Fibroblast of the aortic adventitia (primary cell): ENCODE data around the gene ALG2. TPM values are rescaled to one million over a fixed set of nuclear protein-coding genes. Genes with fewer than 3 reads are reported as not detected.

ENCODE experiments used
- DNase-seq: peaks from one replicate; pipeline ENCODE4 v3.0.0-alpha.2; 2010; ENCODE audit warnings: low read depth
- H3K4me3 ChIP-seq: 2 replicates; pipeline ENCODE4 v1.5.1; 2011; ENCODE audit warnings: low read depth, mild to moderate bottlenecking, control low read depth, low read length, moderate library complexity
- total RNA-seq: library from RNA; depleted of rRNA; stranded (reverse); fragments of >200 nt; gene quantifications from 2 replicates; pipeline ENCODE4 v1.2.3, GENCODE V29; 2012; ENCODE audit warnings: low replicate concordance
- TF ChIP-seq, protein P1 (sequence below): IDR thresholded peaks from 2 replicates; pipeline ENCODE4 v1.5.1; 2011; ENCODE audit warnings: mild to moderate bottlenecking, low read length, control low read depth, inconsistent platforms; ENCODE audit not compliant: insufficient read depth

ALG2 gene
- 44.3 and 59.3 TPM in 2 replicates for total RNA-seq

DNA sequence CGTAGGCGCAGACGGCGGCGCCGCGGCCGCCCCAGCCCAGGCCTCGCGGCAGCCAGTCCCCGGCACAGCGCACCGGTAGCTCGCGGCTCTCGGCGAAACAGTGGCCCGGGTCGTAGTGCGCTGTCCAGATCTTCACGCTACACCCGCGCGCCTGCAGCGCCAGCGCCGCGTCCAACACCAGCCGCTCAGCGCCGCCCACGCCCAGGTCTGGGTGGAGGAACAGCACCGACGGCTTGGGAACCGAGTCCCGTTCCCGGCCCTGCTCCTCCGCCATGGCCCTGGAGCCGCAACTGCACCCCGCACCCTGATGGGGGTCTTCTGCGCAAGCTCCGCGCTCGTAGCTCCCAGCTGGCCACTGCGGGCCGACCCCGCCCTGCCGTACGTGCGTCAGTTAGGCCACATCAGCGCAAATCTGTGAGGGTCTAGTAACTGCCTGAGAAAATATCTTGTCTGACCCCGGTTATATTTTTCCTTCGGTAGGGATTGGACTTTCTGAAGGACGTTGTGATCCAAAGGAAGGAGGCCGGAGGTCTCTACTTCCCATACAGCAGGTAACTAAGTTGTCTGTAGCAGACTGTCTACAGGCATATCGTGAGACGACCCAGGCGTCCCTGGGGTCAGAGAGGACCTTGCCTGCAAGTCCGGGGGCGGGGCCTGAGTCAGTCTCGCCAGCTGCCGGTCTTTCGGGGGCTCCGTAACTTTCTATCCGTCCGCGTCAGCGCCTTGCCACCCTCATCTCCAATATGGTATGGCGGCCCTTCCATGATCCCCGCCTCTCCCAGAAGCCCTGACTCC is at the start of gene ALG2, which contains the start of gene SEC61B:
Gene ALG2 (minus strand): TSS at position 322 of the 795 bp plus-strand sequence. CDS start 48 bp downstream, at position 274.
Gene SEC61B (plus strand): TSS at position 662 of the 795 bp plus-strand sequence. CDS start 82 bp downstream, at position 744.
- TF ChIP-seq, protein P1, sequence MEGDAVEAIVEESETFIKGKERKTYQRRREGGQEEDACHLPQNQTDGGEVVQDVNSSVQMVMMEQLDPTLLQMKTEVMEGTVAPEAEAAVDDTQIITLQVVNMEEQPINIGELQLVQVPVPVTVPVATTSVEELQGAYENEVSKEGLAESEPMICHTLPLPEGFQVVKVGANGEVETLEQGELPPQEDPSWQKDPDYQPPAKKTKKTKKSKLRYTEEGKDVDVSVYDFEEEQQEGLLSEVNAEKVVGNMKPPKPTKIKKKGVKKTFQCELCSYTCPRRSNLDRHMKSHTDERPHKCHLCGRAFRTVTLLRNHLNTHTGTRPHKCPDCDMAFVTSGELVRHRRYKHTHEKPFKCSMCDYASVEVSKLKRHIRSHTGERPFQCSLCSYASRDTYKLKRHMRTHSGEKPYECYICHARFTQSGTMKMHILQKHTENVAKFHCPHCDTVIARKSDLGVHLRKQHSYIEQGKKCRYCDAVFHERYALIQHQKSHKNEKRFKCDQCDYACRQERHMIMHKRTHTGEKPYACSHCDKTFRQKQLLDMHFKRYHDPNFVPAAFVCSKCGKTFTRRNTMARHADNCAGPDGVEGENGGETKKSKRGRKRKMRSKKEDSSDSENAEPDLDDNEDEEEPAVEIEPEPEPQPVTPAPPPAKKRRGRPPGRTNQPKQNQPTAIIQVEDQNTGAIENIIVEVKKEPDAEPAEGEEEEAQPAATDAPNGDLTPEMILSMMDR: no peak
- peak; percentile 98 for DNase-seq
- H3K4me3 ChIP-seq: peak within 1 kb of the TSS; percentile 98

- TF ChIP-seq, protein P1: no peak
- H3K4me3 ChIP-seq: no peak overlapping the region
- no peak for DNase-seq
Measured at GRCh38 chr9:99270491-99270890, 48.7 kb upstream of the ALG2 start.

GRCh38 chr9:99269416-99269815 is 47.7 kb upstream of the ALG2 start:
- DNase-seq: peak; percentile 95
- TF ChIP-seq, protein P1: no peak
- no peak overlapping the region for H3K4me3 ChIP-seq

DNA sequence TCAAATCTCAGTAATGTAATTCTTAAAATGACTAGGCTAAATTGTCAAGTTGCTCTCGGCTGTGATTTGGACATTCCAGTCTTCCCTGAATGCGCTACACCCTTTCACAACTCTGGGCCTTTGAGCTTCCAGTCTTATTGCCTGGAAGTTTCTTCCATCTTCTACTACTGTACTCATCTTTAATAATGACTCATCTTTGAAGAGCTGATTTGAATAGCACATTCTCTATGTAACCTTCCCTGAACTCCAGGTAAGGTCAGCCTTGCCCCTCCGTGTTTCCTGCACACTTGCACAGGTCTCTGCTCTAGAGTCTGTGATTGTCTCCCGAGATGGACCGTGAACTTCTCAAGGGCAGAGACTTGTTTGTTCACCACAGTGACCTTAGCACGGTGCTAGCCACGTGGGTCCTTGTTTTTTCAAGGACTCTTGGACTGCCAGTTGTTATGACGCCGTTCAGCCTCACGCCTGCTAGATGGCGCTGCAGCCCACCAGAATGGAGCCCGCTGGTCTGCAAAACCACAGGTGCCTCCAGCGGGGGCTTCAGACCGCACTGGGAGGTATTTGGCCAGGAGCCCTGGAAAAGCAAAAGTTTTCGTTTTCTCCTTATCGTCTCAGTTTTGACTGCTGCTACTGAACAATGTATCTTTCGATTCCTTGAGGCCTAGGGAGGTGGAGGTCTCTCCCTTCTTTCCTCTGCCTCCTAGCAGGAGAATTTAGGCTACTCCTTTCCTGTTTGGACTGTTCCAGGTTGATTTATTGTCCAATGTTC is 44.7 kb upstream of the ALG2 start:
- TF ChIP-seq, protein P1: peak; percentile 86
- peak; percentile 81 for DNase-seq

GRCh38 chr9:99265691-99266090 is 43.9 kb upstream of the ALG2 start:
- H3K4me3 ChIP-seq: no peak overlapping the region
- TF ChIP-seq, protein P1: no peak
- no peak for DNase-seq

More for the DNA sequence above, 44.7 kb upstream of the ALG2 start:
- H3K4me3 ChIP-seq: no peak overlapping the region

DNA sequence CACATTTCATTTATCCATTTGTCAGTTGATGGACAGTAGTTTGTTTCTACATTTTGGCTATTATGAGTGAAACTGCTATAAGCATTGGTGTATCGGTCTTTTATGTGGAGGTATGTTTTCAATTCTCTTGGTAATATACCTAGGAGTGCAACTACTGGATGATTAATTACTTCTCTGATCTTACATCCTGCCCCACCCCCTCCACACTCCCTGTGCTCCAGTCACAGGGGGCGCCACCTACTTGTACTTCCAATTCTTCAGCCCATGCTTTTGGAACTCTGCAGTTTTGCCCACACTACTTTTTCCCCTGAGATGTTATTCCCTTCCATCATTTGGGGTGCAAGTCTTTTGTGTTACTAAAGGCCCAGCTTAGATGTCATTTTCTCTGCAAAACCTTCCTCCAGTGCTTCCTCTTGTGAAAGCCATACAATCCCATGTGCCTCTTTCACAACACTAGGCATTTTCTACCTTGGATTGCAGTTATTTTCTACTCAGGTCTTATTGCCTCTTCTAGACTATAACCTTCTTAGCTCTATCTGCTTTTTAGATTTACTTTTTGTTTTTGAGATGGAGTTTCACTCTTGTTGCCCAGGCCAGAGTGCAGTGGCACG is 42.4 kb upstream of the ALG2 start:
- H3K4me3 ChIP-seq: no peak overlapping the region
- TF ChIP-seq, protein P1: peak; percentile 28
- DNase-seq: no peak
